ENCODE results near the gene SLC22A23.

Gene SLC22A23

GRCh38 chr6:3421791-3422434, 34.9 kb downstream of the SLC22A23 start:
- DNase-seq, result no peak

GRCh38 chr6:3421143-3421542, 35.7 kb downstream of the SLC22A23 start:
- no peak for DNase-seq

GRCh38 chr6:3419624-3420272, 37.1 kb downstream of the SLC22A23 start:
- no peak for DNase-seq

DNA sequence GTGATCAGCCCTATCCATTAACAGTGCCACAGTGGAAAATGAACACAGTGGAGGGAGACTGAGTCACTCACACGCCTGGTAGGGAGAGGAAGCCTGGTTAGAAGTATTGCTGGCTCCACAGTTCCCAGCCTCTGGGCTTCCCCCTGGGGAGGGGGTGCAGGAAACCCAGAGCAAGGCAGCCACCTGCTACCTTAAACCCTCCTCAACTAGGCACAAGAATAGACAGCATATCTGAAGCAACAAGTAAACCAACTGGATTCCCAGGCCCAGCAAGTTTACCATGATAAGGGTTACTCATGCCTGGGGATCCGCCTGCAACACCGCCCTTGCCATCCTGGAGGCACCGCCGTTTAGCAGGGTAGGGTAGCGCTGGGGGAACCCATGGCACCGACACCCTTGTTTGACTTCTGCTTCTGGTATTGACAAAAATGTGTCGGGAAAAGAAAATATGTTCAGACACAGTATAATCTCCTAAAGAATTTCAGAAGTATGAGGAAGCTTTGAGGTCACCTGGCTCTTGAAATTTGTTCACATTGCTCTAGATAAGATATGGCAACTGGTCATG, 38.3 kb downstream of the SLC22A23 start:
- DNase-seq, result no peak

- no peak for DNase-seq
Observed at GRCh38 chr6:3417473-3417872, 39.4 kb downstream of the SLC22A23 start.

GRCh38 chr6:3415490-3415889, 41.4 kb downstream of the SLC22A23 start:
- DNase-seq, result no peak

DNA sequence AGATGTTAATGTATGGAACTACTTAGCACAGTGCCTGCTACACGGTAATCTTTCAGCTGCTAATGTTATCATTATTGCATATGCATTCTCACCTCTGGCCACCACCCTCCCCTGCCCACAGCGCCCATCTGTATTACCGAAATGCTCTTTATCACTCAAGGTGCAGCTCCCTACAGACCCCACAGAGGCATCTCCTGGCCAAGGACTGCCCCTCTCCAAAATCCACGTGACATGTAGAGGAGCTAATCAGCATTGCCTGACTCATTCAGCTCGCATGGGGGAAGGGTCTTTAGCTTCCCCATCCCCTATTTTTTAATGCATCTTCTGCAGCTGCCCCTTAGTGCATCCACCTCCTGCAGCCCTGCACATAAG, 41.8 kb downstream of the SLC22A23 start:
- no peak for DNase-seq

GRCh38 chr6:3414327-3415081, 42.3 kb downstream of the SLC22A23 start:
- DNase-seq, result no peak

DNA sequence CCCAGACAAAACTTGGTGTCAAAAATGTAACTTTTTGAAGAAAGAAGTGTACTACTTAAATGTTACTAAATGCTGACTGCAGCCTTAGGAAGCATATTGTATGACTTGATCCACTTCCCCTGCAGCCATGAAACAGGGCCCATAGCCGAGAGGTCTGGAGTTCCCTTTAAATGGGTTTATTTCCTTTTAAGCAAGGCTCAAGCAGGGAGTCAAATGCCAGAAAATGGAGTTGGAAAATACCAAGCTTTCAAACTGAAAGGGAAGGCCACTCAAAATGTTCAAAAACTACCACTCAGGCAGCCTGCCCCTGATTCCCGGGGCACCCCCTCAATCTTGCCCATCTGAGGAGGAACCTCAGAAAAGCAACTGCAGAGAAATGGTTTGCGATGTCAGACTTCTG, 43.3 kb downstream of the SLC22A23 start:
- DNase-seq, result no peak

DNA sequence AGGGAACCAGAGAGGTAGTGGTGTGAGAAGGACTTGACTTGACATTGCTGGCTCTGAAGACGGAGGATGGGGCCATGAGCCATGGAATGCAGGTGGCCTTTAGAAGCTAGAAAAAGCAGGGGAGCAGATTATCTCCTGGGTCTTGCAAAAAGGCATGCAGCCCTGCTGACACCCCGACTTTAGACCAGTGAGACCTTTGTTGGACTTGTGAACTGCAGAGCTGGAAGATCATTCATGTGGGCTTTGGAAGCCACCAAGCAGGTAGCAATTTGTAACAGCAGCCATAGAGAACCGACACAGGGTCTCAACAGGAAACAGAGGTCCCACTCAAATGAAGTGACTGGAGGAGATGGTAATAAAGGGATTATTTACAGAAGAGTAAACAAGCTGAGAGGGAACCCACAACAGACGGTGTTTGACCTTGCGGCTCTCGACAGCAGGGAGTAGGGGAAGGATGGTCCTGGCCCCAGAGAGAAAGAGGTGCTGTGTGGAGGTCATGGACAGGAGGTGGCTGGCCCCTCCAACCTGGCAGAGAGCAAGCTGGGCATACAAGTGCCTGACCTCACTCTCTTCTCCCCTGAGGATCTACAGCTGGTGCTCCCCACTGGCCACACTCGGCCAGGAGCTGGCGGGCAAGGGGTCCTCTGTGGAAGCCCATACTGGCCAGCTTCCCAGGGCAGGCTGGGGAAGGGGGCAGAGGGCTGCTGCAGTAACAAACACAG, 43.9 kb downstream of the SLC22A23 start:
- no peak for DNase-seq

DNA sequence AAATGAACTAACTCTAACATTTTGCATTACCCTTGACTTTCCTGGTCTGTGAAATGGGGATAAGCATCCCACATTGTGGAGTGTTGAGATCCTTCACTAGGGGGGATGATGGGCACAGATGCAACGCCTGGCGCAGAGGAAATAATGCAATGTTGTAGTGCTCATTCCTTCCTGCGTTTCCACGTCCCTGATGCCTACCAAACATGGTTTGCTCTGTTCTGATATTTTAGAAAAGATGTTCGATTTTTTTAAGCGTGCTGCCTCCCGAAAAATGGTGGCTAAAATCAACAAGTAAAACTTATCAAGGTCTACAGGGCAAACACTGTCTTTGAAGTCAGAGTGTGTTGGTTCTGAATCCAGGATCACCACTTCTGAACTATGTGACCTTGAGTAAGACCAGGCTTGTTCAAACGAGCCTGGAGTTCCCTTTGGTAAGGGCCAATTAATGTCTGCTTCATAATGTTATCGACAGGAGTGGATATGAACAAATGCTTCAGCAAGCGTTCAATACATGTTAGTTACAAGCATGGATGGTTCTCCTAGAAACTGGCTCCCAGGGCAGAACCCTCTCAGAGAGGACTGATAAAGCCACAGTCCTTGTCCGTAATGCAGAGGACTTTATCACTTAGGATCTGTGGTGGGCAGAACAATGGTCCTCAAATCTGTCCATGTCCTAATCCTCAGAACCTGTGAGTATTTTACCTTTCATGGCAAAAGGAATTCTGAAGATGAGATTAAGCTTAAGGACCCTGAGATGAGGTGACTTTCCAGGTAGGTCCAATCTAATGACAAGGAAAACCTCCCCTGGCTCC, 44.7 kb downstream of the SLC22A23 start:
- DNase-seq, result no peak

DNA sequence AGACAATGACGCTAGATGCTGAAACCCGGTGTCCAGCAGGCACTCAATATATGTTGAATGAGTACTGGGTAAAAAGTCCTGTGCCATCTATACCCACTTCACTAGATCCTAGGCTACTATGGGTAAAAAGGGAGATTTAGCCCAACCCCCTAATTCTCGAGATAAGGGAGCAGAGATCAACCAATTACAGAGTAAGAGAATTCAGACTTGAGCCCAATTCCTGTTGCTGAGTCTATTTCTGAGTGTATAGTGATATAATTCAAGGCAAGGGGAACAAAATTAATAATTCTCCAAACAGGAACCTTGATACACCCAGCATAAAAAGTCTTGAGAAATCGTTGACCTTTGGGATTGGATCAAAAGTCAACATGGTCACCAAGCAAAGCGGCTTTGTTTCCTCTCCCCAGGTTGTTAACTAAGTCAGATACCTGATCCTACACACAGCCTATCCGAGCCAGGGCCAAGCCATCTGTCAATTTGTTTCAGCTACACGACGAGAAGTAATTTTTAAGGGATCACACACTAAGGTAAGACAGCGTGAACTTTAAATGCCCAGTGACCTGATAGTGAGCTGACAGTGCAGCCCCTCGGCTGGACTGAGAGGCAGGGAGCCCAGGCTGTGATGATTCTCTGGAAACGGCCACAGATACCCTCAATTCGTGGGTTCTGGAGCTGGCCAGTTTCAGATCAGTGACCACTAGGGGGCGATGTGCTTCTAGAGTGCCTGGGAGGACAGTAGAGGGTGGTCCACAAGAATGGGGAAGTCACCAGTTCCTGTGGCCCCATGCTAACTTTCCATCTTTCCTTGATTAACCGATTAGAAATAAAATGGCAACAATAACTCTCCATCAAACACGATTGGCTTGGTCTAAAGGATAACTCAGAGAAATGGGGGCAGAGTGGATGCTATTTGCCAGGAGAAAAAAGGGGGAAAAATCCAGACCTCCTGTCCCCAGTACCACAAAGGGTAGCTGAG, 46.2 kb downstream of the SLC22A23 start:
- peak; percentile 51 to 60 for DNase-seq

- no peak for DNase-seq
Observed at GRCh38 chr6:3409699-3410384, 47.0 kb downstream of the SLC22A23 start.

DNA sequence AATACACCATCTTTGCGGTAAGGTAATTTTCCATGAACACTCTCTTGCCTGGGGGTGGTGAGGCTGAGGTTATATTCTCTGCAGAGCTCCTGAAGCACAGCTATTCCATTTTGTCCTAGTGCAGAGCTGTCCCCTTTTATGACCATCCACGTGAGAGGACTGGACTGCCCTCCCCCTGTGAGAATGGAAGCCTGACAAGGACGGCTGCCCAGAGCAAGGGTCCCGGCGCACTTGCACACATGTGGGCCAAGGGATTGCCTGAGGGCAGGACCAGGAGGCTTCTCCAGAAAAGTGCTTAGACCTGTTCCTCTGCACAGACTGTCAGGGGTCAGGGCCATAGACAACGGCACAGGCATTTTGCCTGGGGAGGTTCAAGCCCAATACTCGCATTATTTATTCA, 48.2 kb downstream of the SLC22A23 start:
- DNase-seq, result no peak

DNA sequence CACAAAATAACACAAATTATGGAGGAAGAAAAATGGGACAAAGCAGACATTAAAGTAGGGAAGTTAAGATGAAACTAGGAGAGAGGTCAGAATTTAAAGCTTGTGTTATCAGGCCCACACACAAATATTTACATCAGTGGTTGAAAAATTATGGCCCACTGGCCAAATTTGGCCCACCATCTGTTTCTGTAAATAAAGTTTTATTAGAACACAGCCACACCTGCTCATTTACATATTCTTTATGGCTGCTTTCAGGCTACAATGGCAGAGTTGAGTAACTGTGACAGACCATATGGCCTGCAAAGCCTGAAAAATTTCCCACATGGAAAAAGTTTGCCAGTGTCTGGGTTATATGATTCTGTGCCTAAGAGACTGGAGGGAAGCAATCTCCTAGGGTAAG, 49.0 kb downstream of the SLC22A23 start:
- no peak for DNase-seq

DNA sequence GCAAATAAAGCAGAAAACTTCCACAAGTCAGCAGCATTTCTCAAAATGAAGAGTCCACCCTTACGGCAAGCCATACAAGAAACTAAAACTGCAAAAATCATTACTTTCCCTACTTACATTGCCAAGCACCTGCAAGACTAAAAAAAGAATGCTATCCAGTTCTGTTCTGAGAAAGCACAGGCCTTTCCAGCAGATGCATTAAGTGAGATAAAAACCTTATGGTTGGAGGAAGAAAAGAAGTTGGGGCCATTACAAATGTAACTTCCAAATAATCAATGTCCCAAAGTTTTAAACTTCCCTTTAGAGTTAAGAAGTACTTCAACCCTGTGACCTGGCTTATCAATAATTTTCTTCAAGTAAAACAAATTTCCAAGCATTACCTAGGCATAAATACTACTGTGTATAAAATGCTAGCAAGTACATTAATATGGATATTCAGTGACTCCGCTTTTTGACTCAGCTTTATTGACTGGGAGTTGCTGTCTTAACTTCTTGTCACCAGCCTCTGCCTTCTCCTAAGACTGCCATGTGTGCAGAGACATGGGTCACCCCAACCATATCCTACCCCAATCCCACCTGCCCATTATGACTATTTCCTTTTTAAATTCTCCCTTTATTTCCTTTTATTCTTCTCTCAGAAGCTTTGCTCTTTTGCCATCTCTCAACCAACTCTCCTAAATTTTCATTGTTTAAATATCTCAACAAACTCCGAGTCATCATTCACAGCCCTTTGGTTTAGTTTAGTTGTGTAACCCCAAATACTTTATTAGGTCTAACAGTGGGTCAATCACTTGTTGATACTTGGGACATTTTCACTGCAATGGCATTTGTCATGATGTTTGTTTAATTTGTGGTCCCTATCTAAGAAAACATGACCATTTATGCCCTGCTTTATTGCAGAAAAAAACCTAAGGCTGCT, 49.7 kb downstream of the SLC22A23 start:
- no peak for DNase-seq

DNA sequence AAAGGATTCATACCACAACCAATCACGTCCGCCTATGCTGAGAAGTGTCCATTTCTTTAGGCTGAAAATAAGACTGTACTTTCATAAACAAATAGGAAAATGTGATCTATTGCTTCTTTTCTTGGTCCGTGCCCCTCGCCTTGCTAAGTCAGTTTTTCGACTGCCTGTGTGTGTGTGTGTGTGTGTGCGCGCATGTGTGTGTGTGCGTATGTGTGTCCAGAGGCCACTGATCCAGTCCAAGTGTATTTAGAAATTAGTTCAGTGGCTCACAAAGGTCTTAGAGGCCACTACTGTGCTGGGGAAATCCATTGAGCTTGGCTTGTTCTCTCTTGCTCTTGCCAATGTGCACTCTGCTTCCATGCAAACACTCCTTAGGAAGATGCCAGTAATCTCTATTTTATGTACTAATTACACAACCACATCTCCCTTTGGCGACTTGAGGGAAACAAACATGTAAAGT, 50.5 kb downstream of the SLC22A23 start:
- DNase-seq, result no peak

GRCh38 chr6:3405679-3406078, 51.2 kb downstream of the SLC22A23 start:
- no peak for DNase-seq

DNA sequence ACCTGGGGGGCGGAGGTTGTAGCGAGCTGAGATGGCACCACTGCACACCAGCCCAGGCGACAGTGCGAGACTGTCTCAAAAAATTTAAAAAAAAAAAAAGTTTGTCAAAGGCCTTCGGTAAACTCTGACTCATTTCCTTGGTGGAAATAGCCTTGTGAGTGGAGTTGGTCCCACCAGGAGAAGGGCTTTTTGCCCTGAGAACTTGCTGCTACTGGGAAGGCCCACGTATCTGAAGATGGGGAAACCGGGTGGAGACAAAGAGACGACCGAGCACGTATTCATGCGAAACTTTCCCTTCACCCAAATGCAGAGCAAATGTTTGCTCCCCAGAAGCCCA, 51.7 kb downstream of the SLC22A23 start:
- no peak for DNase-seq

Measured in CD4-positive, alpha-beta T cell treated with Interleukin-1 beta for 1 hour (primary cell).